Gastrocnemius medialis (tissue), 4 donors: Measurements from ENCODE around the gene DRD3. TPM values are rescaled to one million over a fixed set of nuclear protein-coding genes. Genes with fewer than 3 reads are reported as not detected.

Experiments
- ATAC-seq, 2 donors: fragments of 150-250 bp; one replicate each; pipeline ENCODE4 v1.9.1; 2016
- DNase-seq, 2 donors: peaks; one replicate each; pipeline ENCODE4 v3.0.0-alpha.2; 2019
- H3K27ac ChIP-seq, 4 donors: fragments of 200-600 bp; sonication (generic); 1 replicate in 1 of 4; 2 replicates in 3 of 4; pipeline ENCODE4 v1.5.1; 2016 to 2018; ENCODE audit warnings: mild to moderate bottlenecking in 2 of 4, moderate library complexity in 1 of 4
- H3K27me3 ChIP-seq, 3 donors: fragments of 200-600 bp; sonication (generic) in 2 of 3; 1 replicate in 1 of 3; 2 replicates in 2 of 3; pipeline versions ENCODE4 v1.5.1 to v1.6.0; 2016 to 2019; ENCODE audit warnings: mild to moderate bottlenecking in 1 of 3, moderate library complexity in 1 of 3
- H3K36me3 ChIP-seq, 2 donors: fragments of 200-600 bp; sonication (generic) in 1 of 2; one replicate each; pipeline ENCODE4 v1.5.1; 2017 to 2018
- H3K4me1 ChIP-seq, 2 donors: fragments of 200-600 bp; sonication (generic) in 1 of 2; one replicate each; pipeline ENCODE4 v1.5.1; 2016 to 2017; ENCODE audit warnings: mild to moderate bottlenecking in 2 of 2
- H3K4me3 ChIP-seq, 4 donors: fragments of 200-600 bp; sonication (generic) in 3 of 4; 1 replicate in 1 of 4; 2 replicates in 3 of 4; pipeline ENCODE4 v1.5.1; 2016 to 2019; ENCODE audit warnings: mild to moderate bottlenecking in 2 of 4
- H3K9me3 ChIP-seq, 3 donors: fragments of 200-600 bp; sonication (generic) in 2 of 3; 1 replicate in 1 of 3; 2 replicates in 2 of 3; pipeline ENCODE4 v1.5.1; 2016 to 2019
- POLR2A ChIP-seq, 2 donors: fragments of 450-650 bp; IDR thresholded peaks; one replicate each; pipeline ENCODE4 v1.6.1; 2017; ENCODE audit warnings: antibody characterized with exemption in 2 of 2, mild to moderate bottlenecking in 2 of 2, moderate library complexity in 2 of 2
- in situ Hi-C, 4 donors: fragments of 200-750 bp; cut with MboI; loops; one replicate each; pipeline versions ENCODE4 v1.15.0 to v1.8.0; 2017; ENCODE audit warnings: low sequenced_read_pairs in 4 of 4
- intact Hi-C: fragments of 100-400 bp; cut with DNase I; formaldehyde crosslinking; loops from one replicate; pipeline ENCODE4 v1.15.1; 2023; ENCODE audit warnings: low total_unique reads
- total RNA-seq, 4 donors: library from RNA; depleted of rRNA; stranded (reverse); fragments of >200 nt; gene quantifications; one replicate each; pipeline versions ENCODE4 v1.1.0 to v1.2.3, GENCODE V29; 2016
- TF ChIP-seq, protein P1 (sequence below), 5 experiments: fragments of 450-650 bp in 3 of 5; fragments of 200-600 bp in 2 of 5; sonication (generic) in 2 of 5; IDR thresholded peaks in 4 of 5; conservative IDR thresholded peaks in 1 of 5; 1 replicate in 4 of 5; 2 replicates in 1 of 5; pipeline ENCODE4 v1.5.1; 2016 to 2019; ENCODE audit warnings: antibody characterized with exemption in 5 of 5, mild to moderate bottlenecking in 3 of 5, moderate library complexity in 3 of 5

The DRD3 gene
- total RNA-seq, 4 donors from 2014 or later: not detected

DNA sequence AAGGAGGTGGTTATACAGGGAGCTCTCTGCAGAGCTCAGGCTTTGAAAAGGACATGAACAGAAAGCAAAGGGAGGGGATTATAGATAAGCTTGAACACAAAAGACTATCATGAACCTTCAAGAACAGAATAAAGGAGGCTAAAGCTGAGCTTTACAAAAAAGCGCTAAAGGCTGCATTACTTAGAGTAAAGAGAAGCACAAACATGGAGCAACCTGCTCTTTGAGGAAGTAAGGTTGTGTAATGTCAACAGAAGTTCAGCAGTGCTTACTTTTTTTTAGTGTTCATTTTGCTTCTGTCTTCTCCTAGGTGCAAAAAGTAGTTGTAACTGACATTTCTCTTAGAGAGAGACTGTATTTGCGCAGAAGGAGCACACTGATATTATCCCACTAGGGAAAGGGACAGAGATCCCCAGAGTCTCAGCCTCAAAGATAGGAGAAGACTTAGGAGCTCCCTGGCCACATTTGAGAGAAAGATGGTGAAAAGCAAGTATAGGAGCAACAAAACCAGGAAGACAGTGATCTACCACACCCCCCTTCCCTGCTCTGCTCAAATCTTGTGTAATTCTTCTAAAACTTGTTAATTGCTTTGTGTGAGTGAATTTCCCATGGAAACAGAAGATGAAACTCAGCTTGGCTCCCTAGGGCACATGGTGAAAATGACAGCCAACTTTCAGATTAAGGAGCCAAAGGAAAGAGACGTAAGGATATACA lies 67.6 kb downstream of the DRD3 start:
- in situ Hi-C loops (no loop called here), intact Hi-C loops (no loop called here)

GRCh38 chr3:114110439-114110838 lies 68.4 kb downstream of the DRD3 start:
- Histone ChIP-seq H3K4me3 (no peak overlapping the region), H3K27me3 (no peaks in the 10 kb centered on the region), H3K36me3 (no peaks in the 10 kb centered on the region), H3K4me1 (no peaks in the 10 kb centered on the region), H3K9me3 (no peaks in the 10 kb centered on the region), H3K27ac (no peak overlapping the region)
- TF ChIP-seq, protein P1, sequence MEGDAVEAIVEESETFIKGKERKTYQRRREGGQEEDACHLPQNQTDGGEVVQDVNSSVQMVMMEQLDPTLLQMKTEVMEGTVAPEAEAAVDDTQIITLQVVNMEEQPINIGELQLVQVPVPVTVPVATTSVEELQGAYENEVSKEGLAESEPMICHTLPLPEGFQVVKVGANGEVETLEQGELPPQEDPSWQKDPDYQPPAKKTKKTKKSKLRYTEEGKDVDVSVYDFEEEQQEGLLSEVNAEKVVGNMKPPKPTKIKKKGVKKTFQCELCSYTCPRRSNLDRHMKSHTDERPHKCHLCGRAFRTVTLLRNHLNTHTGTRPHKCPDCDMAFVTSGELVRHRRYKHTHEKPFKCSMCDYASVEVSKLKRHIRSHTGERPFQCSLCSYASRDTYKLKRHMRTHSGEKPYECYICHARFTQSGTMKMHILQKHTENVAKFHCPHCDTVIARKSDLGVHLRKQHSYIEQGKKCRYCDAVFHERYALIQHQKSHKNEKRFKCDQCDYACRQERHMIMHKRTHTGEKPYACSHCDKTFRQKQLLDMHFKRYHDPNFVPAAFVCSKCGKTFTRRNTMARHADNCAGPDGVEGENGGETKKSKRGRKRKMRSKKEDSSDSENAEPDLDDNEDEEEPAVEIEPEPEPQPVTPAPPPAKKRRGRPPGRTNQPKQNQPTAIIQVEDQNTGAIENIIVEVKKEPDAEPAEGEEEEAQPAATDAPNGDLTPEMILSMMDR (IDR thresholded peaks at IDR 0.05 in 4 of 5, conservative IDR thresholded peaks at IDR 0.05 in 1 of 5): no peak
- TF ChIP-seq POLR2A (IDR thresholded peaks at IDR 0.05): no peak
- DNase-seq: no peak
- in situ Hi-C loops (no loop called here), intact Hi-C loops (no loop called here)
- no peak for ATAC-seq

More for the DNA sequence above, 67.6 kb downstream of the DRD3 start:
- Histone ChIP-seq H3K4me1 (no peaks in the 10 kb centered on the region), H3K36me3 (no peaks in the 10 kb centered on the region), H3K27me3 (no peaks in the 10 kb centered on the region), H3K27ac (no peak overlapping the region), H3K9me3 (no peaks in the 10 kb centered on the region), H3K4me3 (no peak overlapping the region)
- TF ChIP-seq, protein P1 (IDR thresholded peaks at IDR 0.05 in 4 of 5, conservative IDR thresholded peaks at IDR 0.05 in 1 of 5): no peak
- no peak for TF ChIP-seq POLR2A (IDR thresholded peaks at IDR 0.05)
- DNase-seq: no peak
- no peak for ATAC-seq

GRCh38 chr3:114108137-114108536 lies 70.7 kb downstream of the DRD3 start:
- Histone ChIP-seq H3K4me1 (no peaks in the 10 kb centered on the region), H3K4me3 (no peak overlapping the region), H3K27me3 (no peaks in the 10 kb centered on the region), H3K9me3 (no peaks in the 10 kb centered on the region), H3K36me3 (no peaks in the 10 kb centered on the region), H3K27ac (no peak overlapping the region)
- TF ChIP-seq, protein P1 (IDR thresholded peaks at IDR 0.05 in 4 of 5, conservative IDR thresholded peaks at IDR 0.05 in 1 of 5): no peak
- no peak for TF ChIP-seq POLR2A (IDR thresholded peaks at IDR 0.05)
- intact Hi-C loops: no loop called here
- in situ Hi-C loops: no loop called here
- ATAC-seq (no peak), DNase-seq (no peak)

- Histone ChIP-seq H3K9me3 (no peaks in the 10 kb centered on the region), H3K4me1 (no peaks in the 10 kb centered on the region), H3K36me3 (no peaks in the 10 kb centered on the region), H3K4me3 (no peak overlapping the region), H3K27ac (no peak overlapping the region), H3K27me3 (no peaks in the 10 kb centered on the region)
- in situ Hi-C loops: no loop called here
- no peak for ATAC-seq
- TF ChIP-seq, protein P1 (IDR thresholded peaks at IDR 0.05 in 4 of 5, conservative IDR thresholded peaks at IDR 0.05 in 1 of 5): no peak
- no peak for TF ChIP-seq POLR2A (IDR thresholded peaks at IDR 0.05)
- intact Hi-C loops: no loop called here
- DNase-seq: no peak
These were observed 74.4 kb downstream of the DRD3 start for GRCh38 chr3:114104414-114104813.

DNA sequence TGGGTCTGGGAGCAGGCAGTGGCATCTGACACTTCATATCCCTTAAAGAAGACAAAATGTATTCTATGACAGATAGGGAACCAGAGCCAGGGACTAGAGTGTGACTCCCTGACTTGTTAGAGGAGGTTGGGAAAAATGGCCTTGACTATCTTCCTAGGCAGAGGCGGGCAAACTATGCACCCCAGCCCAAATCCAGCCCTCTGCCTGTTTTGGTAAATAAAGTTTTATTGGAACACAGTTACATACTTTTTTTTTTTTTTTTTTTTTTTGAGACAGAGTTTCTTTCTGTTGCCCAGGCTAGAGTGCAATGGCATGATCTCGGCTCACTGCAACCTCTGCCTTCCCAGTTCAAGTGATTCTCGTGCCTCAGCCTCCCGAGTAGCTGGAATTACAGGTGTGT lies 75.0 kb downstream of the DRD3 start:
- in situ Hi-C loops: no loop called here
- Histone ChIP-seq H3K27me3 (no peaks in the 10 kb centered on the region), H3K4me1 (no peaks in the 10 kb centered on the region), H3K36me3 (no peaks in the 10 kb centered on the region), H3K9me3 (no peaks in the 10 kb centered on the region), H3K27ac (no peak overlapping the region), H3K4me3 (no peak overlapping the region)
- intact Hi-C loops: no loop called here
- ATAC-seq (no peak), DNase-seq (no peak)
- TF ChIP-seq POLR2A (IDR thresholded peaks at IDR 0.05): no peak
- TF ChIP-seq, protein P1 (IDR thresholded peaks at IDR 0.05 in 4 of 5, conservative IDR thresholded peaks at IDR 0.05 in 1 of 5): no peak
